ENCODE data around the gene EZH1.

Gene EZH1

GRCh38 chr17:42767512-42767911 lies 22.7 kb upstream of the EZH1 start:
- no peak overlapping the region for H3K4me3 ChIP-seq (ENCODE audit: low read depth, low read length)
- TF ChIP-seq CTCF (IDR thresholded peaks at IDR 0.05; ENCODE audit: low read depth, low read length) = no peak

- no peak overlapping the region for H3K4me3 ChIP-seq (ENCODE audit: low read depth, low read length)
- no peak for TF ChIP-seq CTCF (IDR thresholded peaks at IDR 0.05; ENCODE audit: low read depth, low read length)
Observed at GRCh38 chr17:42766124-42766523, 21.3 kb upstream of the EZH1 start.

GRCh38 chr17:42761638-42762037 lies 16.8 kb upstream of the EZH1 start:
- H3K4me3 ChIP-seq (ENCODE audit: low read depth, low read length) = peak overlapping the region; percentile 48
- no peak for TF ChIP-seq CTCF (IDR thresholded peaks at IDR 0.05; ENCODE audit: low read depth, low read length)

- H3K4me3 ChIP-seq (ENCODE audit: low read depth, low read length) = peak within 1 kb of the TSS; percentile 48
- no peak for TF ChIP-seq CTCF (IDR thresholded peaks at IDR 0.05; ENCODE audit: low read depth, low read length)
Observed at GRCh38 chr17:42760652-42761581, 16.1 kb upstream of the EZH1 start, which contains the start of gene RAMP2. Gene RAMP2 (plus strand): TSS chr17:42761227. CDS start chr17:42761262, 35 bp downstream.

- no peak overlapping the region for H3K4me3 ChIP-seq (ENCODE audit: low read depth, low read length)
- TF ChIP-seq CTCF (IDR thresholded peaks at IDR 0.05; ENCODE audit: low read depth, low read length) = no peak
Observed at GRCh38 chr17:42759982-42760651, 15.3 kb upstream of the EZH1 start.

- no peak for TF ChIP-seq CTCF (IDR thresholded peaks at IDR 0.05; ENCODE audit: low read depth, low read length)
- H3K4me3 ChIP-seq (ENCODE audit: low read depth, low read length) = no peak overlapping the region
Observed at GRCh38 chr17:42754782-42755181, 9.9 kb upstream of the EZH1 start.

- H3K4me3 ChIP-seq (ENCODE audit: low read depth, low read length) = no peak overlapping the region
- TF ChIP-seq CTCF (IDR thresholded peaks at IDR 0.05; ENCODE audit: low read depth, low read length) = no peak
Observed at GRCh38 chr17:42751628-42752027, 6.8 kb upstream of the EZH1 start.

Data from WI38 (cell line).